Epidermal melanocyte (primary cell): ENCODE measurements around the gene NLRX1.
A peak's percentile ranks its signal among the peaks of the same experiment; 100 is the strongest.
"Not testable (repeated sequence)": the region's sequence is repeated elsewhere in the genome, so short reads cannot be mapped to it uniquely, and the experiment has no call there.

Experiments used
- DNase-seq: peaks from one replicate; pipeline ENCODE4 v3.0.0; 2011; ENCODE audit warnings: low spot score; ENCODE audit not compliant: insufficient read length

The NLRX1 gene

DNA sequence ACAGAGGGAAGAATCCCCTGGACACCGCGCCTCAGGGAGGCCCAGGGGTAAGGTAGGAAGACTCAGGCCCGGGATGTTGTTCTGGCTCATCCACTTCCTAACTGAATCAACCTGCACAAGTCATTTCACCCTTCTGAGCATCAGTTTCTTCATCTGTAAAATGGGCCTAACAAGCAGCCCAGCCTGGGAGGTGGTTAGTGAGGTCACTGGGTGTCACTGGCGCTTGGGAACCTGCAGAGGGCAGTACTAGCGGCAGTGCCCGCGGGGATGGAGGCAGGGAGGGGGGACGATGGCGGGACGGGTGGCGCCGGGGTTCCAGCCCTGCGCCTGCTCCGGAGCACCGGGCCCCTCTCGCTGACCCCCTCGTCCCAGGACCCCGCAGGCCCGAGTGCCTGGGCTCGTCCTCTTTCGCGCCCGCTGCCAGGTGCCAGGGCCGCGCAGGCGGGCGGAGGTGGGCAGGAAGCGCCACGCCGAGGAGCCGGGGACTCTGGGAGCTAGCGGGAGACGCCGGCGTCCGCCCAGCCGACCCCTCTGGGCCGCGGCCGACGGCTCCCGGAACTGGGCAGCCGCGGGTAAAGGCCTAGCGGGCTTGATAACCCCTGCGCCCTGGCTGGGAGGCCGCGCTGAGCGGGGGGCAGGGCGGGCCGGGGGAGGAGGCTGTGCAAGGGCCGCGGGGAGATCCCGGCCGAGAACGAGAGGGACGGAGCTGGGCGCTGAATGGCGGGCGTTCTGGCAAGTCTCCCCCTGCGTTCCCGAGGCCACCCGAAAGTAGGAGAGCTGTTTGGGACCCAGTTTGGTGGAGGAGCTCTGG lies at the start of gene NLRX1:
Gene NLRX1 (plus strand): TSS at position 255 of the 811 bp plus-strand sequence. CDS start 2,679 bp downstream, outside the sequence.
- DNase-seq = peak; percentile 97

DNA sequence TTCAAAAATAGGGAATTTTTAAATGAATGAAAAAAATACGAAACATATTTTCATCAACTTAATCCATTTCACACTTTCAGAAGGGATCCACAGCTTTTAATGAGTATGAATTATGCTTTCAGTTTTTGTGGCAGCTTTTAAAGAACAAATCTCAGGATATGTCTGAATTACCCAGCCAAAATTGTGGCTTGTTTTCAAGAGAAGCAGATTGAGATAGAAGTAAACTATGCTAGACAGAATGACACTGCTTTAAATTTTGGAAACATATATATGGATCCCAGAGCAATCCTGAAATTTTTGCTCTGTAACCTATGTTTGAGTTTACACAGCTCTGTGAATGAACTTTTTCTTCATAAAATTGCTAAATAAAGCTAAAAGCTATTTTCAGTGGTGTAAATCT lies 49.6 kb upstream of the NLRX1 start:
- no peak for DNase-seq

- DNase-seq = no peak
Measured at GRCh38 chr11:119120639-119121007, 47.9 kb upstream of the NLRX1 start.

GRCh38 chr11:119121008-119121810 lies 47.3 kb upstream of the NLRX1 start, which contains the start of gene HINFP:
Gene HINFP, plus strand, starts transcription at chr11:119121580. Its CDS starts 5,365 bp downstream, at chr11:119126945.
- DNase-seq = peak; percentile 99

DNA sequence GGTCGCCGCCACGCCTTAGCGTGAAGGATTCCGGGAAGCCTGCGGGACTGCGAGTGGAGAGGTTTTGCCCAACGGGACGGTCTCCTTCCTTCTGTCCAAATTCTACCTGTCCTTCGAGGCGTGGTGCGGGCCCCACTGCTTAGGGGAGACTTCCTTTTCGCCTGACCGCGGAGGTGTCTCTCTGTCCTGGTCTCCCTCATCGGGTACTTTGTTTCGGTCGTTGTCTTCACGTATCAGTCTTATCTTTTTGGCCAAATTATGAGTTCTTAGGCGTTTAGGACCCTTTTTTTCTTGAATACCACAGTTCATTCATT lies 46.8 kb upstream of the NLRX1 start:
- DNase-seq = no peak

DNA sequence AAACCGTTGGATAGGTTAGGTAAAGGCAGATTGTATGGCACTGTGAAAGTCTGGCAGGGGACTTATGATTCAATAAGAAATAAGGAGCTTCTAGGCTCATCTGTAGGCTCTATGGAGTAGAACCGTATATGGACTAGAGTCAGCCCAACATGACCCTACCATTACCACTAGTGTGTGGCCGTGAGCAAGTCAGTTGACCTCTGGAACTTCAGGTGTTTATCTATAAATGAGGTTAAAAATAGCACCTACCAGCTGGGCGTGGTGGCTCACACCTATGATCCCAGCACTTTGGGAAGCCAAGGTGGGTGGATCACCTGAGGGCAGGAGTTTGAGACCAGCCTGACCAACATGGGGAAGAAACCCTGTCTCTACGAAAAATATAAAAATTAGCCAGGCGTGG lies 42.7 kb upstream of the NLRX1 start:
- no peak for DNase-seq

DNA sequence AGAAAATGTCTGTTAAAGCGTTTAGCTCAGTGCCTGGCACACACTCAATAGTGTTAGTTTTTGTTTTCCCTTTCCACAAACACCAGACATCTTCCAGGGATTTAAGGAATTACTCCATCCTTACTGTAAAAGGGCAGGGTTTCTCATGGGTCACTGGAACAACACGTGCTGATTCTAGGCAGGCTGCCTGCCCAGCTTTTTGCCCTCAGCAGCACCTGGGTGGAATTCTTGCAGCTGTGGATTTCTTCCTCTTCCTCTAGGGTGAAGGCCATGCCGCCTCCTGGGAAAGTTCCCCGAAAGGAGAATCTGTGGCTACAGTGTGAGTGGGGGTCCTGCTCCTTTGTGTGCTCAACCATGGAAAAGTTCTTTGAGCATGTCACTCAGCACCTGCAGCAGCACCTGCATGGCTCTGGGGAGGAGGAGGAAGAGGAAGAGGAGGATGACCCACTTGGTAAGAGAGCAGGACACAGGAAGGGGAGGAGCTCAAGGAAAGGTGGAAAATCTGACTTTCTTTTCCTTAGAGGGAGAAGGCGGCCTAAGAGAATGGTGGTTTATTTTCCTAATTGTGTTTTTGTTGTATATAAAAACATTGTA lies 41.8 kb upstream of the NLRX1 start:
- DNase-seq = no peak

DNA sequence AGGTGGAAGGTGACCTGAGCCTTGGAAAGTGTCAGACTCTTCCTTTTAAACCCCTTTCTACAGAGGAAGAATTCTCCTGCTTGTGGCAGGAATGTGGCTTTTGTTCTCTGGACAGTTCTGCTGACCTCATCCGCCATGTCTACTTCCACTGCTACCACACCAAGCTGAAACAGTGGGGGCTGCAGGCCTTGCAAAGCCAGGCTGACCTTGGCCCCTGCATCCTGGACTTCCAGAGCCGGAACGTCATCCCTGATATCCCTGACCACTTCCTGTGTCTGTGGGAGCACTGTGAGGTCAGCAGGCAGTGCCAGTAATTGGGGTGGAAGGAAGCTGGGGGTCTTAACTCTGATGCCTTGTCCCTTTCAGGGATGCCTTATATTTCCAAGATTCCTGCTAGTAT lies 37.9 kb upstream of the NLRX1 start:
- DNase-seq = no peak

- no peak for DNase-seq
Measured at GRCh38 chr11:119134389-119134978, 34.0 kb upstream of the NLRX1 start.

GRCh38 chr11:119139276-119139675 lies 29.2 kb upstream of the NLRX1 start:
- DNase-seq = not testable (repeated sequence)

GRCh38 chr11:119144825-119145486 lies 23.6 kb upstream of the NLRX1 start:
- peak; percentile 98 for DNase-seq

DNA sequence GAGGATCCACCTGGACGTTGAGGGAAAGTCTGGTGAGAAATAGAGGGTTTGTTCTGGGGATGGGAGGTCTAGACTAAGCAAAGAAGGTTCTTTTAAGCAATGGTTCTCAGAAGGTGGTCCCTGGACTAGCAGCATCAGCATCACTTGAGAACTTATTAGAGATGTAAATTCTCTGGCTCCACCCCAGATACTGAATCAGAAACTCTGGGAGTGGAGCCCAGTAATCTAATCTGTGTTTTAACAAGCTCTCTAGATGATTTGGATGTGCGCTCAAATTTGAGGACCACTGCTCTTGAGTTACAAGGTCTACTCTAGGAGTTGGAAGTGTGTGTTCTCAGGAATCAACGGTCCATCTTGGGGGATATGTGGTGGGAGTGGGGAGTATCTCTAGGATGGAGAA lies 23.0 kb upstream of the NLRX1 start:
- DNase-seq = no peak

DNA sequence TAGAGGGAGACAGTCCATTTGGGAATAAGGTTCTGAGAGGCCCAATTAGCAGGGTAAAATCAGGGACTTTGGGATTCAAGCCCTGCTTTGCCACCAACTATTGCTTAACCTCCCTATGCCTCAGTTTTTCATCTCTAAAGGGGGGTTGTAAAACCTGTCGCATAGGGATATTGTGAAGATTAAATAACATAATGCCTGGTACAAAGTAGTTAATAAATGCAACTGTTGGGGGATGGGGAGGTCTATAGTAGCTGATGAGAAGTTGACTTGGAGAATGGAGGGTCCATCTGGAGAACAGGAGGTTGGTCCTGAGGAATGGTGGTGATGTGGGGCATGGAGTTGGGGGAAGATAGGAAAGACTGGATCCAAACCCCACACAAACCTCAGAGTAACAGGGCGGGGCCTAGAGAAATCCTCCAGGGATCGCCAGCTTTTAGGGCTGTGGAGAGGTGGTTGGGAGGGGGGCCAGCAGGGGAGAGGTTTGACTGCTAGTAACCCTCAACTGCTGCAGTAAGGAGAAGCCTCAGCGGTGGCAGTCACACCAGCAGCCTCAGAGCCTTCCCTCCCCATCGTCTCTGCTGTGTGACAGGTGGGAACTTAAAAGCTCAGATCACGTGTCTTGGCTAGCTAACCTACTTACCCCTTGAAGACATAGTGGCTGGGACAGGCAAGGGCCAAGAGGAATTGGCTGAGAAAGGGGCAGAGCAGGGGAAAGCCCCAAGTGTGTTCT lies 20.8 kb upstream of the NLRX1 start:
- no peak for DNase-seq

- no peak for DNase-seq
Measured at GRCh38 chr11:119148720-119149017, 19.9 kb upstream of the NLRX1 start.

DNA sequence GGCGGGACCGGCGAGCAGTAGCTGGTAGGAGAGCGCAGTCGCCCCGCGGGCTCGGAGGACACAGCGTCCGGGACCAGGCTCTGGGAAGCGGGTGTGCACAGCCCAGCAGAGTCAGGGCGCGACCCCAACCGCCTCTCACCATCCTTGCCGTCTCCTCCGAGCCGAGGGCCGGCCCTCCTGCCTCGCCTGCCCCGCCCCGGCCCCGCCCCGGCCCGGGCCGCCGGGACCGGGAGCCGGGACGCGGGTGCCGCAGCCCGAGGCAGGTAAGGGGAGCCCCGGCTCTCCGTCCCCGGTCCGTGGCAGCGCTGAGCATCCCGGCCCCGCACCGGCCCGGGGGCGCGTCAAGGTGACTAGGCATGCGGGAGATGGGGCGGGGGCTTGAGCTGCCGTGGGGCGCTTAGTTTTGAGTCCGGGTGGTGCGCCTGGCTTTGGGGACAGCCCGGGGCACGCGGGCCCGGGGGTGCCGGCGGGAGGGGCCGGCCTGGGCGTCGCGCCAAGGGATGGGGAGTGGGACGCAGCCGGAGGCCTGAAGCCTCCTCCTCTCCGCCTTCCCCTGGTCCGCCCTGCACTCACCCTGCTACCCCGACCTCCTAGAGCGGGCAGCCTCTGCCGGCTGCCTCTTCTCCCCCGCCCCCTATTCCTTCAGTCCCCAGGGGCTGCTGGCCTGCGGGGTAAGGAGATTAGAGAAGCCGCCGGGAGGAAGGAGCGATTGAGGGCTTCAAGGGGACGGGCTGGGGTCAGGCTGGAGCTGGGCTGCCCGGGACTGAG lies 19.3 kb upstream of the NLRX1 start, which contains the start of gene ABCG4:
Gene ABCG4 (plus strand): TSS at position 35 of the 768 bp plus-strand sequence. CDS start 914 bp downstream, outside the sequence.
- no peak for DNase-seq

DNA sequence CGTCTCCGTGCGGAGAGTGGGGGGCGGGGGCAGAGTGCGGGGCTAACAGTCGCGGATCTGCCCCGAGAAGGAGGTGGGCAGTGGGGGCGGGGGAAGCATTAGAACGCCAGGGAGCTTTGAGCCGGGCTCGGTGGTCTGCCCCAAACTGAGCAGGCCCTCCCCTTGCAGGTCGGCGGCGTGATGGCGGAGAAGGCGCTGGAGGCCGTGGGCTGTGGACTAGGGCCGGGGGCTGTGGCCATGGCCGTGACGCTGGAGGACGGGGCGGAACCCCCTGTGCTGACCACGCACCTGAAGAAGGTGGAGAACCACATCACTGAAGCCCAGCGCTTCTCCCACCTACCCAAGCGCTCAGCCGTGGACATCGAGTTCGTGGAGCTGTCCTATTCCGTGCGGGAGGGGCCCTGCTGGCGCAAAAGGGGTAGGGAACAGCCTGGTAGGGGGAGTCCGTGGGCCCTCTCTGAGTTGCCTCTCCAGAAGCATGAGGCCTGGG lies 18.7 kb upstream of the NLRX1 start:
- no peak for DNase-seq

GRCh38 chr11:119152043-119152442 lies 16.5 kb upstream of the NLRX1 start:
- no peak for DNase-seq

DNA sequence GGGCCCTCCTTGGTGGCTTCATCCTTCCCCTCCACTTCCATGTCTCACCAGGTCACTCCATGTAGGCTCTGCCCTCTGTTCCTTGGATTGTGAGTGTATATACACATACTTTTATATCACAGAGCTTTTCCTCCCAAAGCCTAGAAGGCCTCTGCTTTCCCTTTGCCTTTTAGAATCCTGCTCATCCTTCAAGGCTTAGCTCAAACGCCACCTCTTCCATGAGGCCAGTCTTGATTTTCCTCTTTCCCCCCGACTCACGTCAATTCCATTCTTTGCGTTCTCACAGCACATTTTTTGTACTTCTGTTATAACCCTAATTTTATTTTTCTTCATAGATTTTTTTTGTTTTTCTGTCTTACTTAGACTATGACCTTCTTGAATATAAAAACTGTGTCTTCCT lies 15.9 kb upstream of the NLRX1 start:
- DNase-seq = no peak

DNA sequence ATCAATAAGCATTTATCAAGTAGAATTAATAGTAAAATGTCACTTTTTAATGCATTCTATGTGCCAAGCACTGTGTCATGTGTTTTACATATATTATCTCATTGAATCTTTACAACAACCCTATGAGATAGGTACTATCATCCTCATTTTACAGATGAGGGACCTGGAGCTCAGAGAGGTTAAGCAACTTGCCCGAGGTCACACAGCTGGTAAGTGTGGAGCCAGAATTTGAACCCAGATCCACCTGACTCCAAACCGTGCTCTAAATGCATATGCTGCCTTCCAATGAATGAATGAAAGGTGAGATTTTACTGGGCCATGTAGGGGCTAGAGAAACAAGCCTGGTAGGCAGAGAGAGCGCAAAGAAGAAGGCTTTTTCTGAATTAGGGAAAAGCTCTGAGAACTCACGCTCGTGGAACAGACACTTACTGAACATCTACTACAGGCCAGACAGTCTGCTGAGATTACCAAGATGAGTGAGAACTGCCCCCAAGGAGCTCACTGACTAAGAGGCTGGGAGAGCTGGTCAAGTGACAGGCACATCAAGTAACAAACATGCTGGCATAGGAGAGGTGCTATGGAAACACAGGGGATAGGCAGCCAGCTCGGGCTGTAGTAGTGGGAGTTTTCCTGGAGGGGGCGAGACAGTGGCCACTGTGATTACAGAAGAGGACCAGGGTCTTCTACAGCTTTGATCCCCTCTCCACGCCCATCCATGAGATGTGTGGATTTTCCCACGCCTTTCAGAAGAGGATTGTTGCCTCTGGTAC lies 15.3 kb upstream of the NLRX1 start:
- DNase-seq = no peak
